Measurements from ENCODE around the gene MCC.

Gene MCC

DNA sequence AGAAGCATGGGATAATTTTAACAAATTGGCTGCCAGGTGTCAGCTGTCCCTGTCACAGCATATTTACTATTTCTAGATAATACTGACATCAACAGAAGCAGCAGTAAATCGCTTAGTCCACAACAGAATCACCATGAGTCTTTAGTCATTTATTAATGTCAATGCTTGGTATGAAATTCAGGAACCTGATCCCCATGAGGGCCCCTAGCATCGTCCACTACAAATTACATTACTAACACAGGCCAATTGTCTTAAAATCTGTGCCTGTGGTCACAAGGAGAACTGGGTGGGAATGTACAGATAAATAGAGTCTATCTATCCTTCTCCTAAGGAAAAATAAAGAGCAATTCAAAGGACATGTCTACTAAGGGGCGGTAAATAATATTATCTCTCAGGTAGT is 129.6 kb downstream of the MCC start:
- DNase-seq, result no peak

DNA sequence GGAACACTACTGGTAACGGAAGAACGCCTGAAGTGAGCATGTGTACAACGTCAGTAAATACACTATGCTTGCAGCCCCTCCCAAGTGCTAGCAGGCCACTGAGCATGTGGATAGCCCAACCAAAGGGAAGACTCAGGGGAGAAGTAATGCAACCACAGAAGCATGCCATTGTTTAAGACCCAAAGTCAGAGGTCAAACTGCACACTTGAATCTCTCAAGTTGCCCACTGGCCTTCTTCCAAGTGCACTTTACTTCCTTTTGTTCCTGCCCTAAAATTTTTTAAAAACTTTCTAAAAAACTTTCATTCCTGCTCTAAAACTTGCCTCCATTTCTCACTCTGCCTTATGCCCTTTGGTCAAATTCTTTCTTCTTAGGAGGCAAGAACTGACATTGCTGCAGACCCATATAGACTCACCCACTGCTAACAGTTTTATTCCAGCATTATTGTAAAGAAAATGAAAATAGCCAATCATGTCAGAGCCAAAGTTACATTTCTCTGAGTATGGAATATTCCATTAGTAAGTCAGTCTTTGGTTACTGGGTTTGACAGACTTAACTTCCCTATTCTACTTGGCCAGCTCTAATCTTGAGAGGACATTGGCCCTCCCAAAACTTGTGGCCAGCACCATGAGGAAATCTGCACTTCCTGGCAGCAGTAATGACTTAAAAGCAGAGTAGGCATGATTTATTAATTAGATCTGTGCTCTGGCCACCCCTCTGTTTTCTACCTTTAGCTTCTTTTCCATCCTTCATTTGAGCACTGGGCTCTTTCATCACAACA is 130.4 kb downstream of the MCC start:
- no peak for DNase-seq

DNA sequence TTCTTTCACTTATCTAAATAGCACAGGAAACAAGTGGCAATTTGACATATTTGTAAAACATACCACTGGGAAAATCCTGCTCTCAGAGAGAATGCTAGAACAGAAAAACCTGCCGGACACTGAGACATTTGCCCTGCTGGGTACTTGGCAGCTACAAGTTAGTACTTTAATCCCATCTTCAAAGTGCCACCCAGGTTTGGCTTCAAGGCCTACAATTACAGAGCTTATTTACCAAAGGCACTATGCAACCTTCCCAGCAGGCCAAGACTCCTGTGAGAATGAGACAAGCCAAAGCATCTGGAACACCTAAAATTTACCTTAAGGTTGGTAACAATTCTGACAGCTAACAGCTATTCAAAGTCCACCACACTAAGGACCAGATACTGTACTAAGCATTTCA is 131.8 kb downstream of the MCC start:
- no peak for DNase-seq

DNA sequence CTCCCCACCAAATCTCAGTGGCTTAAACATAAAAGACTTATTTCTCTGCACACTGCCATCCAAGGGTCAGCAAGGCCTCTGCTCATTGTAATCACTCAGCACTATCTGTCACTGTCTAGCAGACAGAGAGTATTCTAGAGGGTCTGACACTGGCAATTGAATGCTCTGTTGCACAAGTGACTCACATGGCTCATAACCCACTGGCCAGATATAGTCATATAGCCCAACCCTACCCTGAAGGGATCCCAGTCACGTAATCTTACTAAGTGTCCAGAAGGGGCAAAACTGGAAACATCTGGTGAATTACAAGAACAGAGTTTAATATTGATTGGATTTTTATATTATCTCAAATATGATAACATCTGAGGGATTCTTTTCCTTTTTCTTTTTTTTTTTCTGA is 134.2 kb downstream of the MCC start:
- no peak for DNase-seq

DNA sequence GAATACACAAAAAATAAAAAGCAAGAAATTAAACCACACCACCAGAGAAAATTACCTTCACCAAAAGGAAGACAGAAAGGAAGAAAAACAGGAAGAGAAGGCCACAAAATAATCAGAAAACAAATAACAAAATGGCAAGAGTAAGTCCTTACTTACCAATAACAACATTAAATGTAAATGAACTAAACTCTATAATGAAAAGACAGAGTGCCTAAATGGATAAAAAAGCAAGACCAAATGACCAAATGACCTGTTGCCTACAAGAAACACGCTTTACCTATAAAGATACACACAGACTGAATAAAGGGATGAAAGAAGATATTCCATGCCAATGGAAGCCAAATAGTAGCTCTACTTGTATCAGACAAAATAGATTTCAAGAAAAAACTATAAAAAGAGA is 140.7 kb downstream of the MCC start:
- DNase-seq, result no peak

DNA sequence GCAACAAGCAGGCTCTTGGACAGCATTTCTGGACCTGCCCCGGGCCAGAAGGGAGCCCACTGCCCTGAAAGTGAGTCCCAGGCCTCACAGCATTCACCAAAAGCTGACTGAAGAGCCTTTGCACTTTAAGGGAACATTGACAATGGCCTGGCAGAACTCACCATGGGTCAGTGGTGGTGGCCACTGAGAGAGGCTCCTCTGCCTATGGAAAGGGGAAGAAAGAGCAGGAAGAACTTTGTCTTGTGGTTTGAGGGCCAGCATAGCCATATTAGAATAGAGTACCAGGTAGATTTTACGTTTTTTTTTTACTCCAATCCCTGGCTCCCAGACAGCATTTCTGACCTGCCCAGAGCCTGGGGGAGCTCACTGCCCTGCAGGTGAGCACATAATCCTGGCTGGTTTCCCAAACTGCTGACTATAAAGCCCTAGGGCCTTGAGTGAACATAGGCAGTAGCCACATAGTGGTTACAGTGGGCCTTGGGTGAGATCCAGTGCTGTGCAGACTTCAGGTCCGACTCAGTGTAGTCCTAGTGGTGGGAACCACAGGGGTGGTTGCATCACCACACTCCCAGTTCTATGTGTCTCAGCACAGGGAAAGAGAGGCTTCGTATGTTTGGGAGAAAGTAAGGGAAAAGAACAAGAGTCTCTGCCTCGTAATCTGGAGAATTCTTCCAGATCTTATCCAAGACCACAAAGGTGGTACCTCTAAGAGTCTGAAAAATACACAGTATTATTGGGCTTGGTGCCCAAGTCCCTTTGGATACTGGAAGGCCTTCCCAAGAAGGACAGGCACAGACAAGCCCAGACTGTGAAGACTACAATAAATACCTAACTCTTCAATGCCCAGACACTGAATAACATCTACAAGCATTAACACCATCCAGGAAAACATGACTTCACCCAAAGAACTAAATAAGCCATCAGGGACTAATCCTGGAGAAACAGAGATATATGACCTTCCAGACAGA is 143.0 kb downstream of the MCC start:
- DNase-seq, result no peak

DNA sequence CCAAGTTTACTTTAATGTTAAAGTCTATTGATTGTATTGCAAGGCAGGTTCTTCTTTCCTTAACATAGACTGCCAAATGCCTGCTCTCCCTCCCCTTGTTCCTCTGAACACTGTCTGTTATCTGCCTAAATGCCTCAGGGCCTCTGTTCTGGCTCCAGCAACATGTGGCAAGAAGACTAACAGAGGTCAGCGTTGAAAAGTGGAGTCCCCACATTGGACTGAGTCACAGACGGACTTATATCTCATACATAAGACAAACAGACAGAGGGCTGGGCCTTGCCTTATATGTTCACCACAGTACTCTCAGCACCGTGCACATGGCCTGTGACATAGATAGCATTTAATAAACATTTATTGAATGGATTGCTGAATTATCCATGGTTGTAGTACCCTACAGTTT is 144.9 kb downstream of the MCC start:
- no peak for DNase-seq

DNA sequence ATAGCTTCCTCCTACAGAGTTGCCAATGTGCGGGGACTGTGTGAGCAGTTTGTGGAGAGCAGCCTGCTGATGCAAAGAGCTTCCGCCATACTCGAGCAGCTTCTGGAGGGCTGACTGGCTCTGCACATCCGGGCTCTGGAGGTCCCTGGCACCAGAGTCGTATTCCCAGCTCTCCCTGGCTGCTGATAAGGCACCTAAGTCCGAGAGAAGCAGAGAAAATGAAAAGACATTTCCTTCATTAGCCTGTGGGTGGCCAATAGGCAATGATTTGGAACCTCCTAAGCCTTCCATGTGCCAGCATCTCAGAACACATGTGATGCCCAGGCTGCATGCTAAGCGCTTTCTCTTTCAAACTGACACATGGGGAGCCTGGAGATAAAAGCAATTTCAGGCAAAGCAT is 147.7 kb downstream of the MCC start:
- no peak for DNase-seq

DNA sequence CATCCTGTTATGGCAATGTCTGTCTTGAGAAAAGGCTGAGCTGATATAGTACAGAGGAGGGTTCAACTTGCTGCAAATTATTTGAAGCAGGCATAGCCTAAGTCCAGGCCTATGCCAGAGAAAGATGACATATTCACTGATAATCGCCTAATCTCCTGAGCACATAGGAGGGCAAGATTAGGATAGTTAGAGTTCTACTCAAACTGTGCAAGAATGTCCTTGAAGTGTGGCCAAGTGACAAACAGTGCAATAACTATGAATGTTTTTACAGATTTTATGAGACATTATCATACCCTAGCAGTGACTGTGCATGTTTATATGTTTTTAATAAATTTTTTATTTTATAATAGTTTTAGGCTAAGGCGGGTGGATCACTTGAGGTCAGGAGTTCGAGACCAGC is 149.6 kb downstream of the MCC start:
- DNase-seq, result no peak

DNA sequence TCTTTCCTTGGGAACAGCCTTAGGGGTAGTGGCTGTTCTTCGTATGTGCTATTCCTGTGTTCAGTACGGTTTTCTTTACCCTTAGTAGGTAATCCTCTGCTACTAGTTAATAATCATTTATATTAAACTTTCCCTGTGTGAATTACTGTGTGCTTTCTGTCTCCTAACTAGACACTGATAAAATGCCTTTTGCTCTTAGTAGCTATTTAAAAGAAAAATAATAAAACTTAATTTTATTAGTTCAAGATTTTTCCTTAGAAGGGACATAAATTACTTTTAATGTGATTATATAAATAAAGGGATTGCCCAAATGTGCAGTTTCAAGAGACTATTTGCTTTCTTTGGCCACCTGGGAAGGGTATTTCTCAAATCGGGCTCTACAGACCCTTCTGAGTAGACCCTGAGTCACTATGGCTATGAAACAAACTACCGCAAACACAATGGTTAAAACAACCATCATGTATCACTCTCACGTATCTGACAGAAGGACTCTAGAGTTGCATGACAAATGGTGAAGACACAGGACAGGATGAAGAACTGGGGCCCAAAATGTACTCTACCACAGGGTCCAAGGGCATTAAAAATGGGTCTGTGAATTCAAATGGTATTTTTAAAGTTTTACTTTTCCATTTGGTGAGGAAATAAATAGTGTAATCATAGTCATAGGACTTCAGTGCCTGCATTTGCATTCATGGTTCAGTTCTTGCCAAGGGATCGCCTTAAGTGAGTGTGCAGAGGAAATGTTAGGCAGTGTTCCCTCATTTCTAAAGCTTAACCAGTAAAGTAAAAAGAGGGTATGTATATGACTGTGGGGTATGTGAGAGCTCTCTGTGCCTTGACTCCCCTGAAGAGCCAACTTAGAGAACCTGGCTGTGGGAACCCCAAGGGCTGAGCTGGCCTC is 150.5 kb downstream of the MCC start:
- DNase-seq, result no peak

DNA sequence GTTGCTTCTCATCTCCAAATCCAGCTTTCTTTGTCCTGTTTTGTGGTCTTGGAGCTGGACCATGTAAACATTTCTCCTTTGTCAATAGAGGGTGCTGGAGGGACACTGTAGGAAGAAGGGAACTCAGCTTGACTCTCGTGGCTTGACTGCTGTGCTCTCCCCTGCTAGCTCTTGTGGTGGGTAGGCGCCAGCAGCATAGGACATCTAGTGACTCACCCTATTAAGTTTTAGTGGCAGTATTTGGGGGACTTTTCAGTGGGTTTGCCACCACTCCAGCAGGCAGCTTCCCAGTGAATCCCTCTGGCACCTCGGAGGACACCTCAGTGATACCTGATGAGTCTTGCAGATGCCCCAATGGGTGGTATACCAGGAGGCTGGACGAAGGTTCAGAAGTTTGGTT is 151.3 kb downstream of the MCC start:
- DNase-seq, result peak; percentile 17

DNA sequence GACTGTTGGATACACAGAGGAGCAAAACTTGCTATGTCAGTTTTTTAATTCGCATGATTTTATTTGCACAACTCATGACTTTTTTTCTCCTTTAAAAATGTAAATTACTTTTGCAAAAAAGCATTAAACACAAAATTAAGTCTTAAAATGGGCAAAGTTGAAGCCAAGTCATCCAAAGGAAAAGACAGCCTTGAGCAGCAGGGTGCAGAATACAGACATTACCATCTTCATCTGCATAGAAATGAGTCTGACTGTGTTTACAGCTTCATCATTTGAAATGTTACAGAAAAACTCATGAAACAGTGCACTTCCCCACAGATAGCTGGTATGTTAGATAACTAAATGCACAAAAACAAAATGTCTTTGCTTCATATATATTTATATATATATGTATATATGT is 154.8 kb downstream of the MCC start:
- no peak for DNase-seq

DNA sequence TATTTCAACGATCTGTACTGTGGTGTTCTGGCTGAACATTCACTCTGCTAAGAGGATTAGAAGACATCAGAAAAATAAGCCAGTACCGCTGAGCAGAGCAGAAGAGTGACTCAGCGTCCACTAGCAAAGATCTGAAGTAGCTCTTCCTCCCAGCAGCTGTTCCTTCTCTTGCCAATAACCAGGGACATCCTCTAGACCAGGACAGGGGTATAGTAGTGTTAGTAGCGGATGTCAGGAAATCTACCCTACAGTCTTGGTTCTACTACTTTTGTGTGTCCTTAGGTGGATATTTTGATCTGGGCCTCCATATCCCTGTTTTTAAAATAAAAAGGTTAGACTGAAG is 157.1 kb downstream of the MCC start:
- DNase-seq, result no peak

DNA sequence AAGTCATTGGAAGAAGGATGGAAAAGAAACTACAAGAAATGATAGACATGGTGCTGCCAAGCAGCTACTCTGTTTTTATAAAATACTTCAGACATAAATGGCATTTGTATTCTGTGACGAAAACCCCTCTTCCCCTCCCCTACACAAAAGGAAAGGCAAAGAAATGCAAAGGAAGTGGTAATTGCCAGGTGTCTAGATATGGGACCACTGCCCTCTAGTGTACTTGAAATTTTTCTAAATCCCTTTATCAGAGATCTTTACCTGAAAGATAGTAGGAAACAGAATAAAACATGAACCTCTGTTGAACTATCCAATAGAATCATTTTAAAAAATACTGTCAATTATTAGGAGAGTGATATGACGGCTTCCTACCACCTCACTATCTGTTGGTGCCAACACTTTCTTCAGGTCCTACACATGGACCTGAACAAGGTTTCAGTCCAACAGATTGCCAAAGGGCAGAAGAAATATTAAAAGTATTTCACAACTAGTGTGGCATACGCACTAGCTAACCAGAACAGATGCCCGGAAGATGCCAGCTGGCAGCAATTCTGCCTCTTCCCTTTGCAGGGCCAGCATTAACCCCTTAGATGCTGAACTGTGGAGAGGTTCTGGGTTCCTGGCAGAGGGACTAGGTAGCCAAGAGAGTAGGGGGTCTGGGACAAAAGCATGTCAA is 157.6 kb downstream of the MCC start:
- no peak for DNase-seq

DNA sequence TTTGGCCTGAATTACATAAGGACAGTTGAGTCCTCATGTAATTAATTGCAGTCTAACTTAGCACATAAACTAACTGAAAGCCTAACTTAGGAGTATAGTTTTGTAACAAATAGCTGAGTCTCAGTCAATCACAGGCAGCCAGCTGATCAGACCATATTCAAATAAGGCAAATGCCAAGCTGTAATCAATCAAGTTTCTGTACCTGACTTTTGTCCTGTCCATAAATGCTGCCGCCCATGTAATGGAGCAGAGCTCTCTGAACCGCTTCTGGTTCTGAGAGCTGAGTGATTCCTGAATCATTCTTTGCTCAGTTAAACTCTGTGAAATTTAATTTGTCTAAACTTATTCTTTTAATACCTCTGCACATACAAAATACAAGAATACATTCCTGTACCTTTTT is 158.3 kb downstream of the MCC start:
- no peak for DNase-seq

DNA sequence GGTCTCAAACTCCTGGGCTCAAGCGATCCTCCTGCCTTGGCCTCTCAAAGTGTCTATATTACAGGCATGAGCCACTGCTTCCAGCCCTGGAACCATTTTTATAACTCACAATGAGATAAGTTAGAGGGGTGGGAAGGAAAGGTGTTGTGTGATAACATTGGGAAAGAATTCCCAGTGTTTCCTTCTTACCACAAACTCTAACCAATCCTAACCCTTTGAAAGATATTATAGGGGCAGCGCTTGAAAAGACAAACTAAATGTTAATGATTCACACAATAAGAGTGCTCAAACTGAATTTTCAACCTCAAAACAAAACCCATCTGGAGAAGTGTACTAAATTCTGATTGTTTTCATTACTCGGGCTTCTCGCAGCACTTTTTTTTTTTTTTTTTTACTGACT is 163.2 kb downstream of the MCC start:
- DNase-seq, result no peak

DNA sequence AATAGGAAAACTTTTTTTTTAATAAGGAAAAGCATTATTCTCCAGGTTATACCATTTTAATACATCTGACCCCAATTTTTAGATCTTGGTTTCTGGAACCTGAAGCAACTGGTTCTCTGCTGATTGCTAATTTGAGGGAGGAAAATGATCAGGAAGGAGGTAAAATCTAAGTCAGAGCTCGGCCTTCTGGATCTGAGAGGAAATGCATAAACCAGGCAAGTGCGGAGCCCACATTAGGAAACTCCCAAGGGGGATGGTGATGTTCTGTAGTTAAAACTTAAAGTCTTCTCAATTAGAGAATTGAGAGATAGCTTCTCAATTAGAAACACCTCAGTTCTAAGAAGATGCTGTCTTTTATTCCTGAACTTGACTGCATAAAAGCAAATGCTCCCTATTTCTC is 167.0 kb downstream of the MCC start:
- DNase-seq, result no peak

DNA sequence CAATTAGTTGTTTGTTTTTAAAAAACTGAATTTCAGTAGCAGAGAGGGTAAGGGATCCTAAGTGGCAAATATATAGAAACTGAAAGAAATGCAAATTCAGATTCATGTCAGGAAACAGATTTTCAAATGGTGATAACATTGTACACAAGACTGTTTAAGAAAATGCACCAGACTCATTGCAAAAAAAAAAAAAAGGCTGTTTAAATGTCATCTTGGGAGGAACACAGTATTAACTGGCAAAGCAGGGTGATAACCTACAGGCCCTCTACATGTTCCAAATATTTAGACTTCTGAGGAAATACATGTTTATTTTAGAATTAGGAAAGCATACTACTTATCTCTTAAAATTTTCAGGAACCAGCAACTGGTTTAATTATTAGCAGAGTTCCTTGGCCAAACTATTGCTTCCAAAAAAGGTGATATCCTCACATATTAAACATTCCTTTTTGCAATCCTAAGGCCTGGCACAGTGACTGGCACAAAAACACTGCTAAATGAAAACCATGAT is 167.9 kb downstream of the MCC start:
- no peak for DNase-seq

DNA sequence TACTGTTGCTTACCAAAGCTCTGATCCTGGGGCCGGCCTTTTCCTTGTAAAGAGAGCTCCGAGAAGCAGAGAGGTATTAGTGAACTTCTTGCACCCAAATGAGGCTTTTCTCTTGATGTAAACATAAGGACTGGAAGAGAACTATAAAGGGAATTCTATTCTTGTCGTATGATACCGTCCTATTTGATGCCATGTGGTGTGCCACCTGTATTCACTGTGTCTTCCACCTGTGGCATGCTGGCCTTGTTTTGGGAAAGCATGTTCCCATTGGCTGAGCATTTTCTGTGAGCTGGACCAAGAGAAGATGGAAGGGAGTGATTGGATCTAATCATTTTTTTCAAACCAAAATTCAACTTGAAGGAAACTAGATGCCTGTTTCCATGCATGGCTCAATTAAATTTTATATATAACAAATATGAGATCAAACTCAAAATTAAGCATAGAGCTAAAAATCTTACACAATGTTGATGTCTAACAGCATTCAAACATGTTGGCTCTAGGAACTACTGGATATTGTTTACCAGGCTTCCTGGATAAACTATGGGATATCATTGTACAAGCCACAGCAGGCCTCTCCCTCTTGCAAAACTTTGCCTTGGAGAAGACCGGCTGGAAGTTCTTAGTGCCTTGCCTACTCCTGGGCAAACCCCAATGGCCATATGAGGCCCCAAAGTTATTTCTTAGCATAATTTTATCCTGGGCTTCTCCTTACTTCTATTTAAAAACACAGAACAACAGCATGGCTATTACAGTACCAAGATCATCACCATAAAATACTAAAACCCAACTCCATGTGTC is 168.8 kb downstream of the MCC start:
- no peak for DNase-seq

DNA sequence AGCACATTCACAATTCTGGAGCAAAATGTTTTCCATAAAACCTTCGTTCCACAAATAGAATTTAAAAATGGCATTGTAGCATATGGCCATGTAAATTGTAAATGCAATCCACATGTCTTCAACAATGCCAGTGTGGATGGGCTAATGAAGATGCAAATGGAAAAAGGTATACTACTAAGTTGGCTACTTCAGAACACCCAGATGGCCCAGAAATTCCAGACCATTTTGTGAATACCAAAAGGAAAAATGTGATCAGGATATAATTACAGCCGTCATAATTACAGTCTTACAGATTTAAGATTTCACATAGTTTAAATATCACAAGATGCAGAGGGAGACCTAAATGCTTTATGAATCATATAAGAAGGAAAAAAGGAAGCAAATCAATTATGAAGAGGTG is 170.6 kb downstream of the MCC start:
- no peak for DNase-seq

DNA sequence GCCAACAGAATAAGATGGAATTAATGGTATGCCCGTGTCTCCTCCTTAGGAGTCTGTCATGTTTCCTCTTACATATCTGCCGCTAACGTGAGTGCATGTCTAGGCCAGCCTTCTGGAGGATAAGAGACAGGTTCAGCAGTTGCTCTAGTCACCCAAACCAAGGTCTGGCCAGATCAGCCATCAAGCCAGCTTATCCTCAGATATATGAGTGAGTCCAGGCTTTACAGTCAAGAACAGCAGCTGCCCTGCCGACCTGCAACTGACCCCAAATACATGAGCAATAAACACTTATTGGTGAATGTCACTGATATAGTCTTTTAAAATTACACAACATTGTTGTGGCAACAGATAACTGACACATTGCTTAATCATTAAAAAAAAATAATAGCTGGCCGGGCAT is 177.0 kb downstream of the MCC start:
- no peak for DNase-seq

DNA sequence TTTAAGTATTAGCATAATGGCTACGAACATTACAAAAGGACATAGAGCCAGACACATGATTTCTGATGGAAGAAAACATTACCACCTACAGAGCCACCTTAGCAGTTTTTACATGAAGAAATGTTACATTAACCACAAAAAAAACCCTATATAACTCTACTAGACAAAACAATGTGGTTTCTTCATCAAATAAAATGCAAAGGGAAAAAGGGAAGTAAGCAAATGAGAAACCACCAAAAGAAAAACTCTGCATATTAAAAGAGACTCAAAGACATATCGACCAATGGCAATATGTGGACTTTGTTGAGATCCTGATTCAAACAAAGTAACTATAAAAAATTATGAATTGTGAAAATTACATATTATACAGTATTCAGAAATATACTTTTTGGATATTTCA is 186.1 kb downstream of the MCC start:
- no peak for DNase-seq

Data from T1000 (cell line).